GM18909 (cell line): ENCODE results near the gene GALNT9.
"Not testable (repeated sequence)": the region's sequence is repeated elsewhere in the genome, so short reads cannot be mapped to it uniquely, and the experiment has no call there.

Source experiments
- ATAC-seq: cut with Tn5 transposase; IDR thresholded peaks from one replicate; pipeline ENCODE4 v1.9.1; 2021; ENCODE audit warnings: mild to moderate bottlenecking; ENCODE audit not compliant: unreplicated experiment, poor library complexity

The GALNT9 gene

DNA sequence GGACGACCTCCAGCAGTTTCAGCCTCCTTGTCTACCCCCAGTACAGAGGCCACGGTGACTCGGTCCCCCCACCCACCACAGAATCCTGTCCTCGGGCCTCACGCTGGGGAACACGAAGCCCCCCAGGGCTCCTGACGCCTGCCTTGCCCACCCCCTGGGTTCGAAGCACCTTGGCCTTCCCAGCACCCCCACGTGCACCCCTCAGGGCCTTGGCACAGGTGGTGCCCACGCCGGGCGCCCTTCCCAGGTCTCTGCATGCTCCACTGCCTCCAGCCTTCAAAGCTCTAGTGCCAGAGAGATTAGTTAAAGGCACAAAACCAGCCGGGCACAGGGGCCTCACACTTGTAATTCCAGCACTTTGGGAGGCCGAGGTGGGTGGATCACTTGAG lies 123.3 kb downstream of the GALNT9 start:
- ATAC-seq = no peak

DNA sequence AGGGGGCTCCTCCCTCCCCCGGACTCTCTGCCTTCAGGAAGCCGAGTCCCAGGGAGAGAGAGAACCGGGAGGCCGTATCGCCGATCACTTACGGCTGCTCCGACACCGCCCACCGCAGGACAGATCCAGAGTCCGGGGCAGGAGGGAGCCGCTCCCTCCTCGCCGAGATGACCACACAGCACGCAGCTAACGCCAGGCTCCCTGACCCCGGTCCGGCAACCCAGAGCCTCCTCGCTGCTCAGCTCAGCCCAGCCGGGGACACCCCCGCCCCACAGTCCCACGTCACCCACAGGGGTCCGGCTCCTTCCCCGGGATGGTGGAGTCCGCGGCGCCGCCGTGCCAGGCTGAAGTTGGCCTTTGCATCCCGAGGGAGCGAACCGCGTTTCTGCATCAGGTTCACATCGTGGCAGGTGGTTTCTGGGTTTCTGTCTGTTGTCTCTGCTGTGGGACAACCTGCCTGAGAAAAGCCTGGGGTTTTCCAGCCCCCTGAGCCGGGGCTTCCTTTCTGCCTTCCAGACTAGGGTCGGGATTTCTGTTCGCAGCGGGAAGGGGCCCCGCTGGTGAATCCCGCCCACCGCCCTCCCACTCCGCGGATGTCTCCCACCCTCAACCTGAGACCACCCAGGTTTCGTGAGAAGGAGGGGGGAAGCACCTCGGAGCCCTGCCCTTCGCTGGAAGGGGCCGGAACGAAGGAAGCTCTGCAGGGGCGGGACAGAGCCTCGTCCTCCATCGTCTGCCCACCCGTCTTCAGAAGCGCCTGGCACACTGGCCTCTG lies 123.9 kb downstream of the GALNT9 start:
- ATAC-seq = no peak

DNA sequence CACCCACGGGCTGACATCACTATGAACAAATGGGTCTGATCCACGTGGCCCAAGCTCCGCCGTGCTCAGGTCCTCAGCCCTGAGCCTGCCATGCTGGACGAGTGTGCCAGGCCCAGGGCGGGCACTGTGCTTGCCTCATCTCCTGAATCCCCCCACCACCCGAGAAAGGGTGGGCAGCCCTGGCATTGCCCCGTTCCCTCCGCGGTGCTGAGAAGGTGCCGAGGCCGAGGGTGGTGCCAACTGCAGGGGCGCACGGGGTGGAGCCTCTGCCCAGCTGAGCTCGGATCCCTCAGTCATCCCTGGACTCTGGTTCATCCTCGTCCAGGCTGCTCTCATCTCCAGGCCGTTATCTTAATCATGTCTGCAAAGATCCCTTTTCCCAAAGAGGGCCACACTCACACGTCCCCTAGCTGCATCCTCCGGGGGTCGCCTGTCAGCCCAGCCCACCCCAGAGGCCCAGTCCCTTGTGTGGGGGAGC lies 124.6 kb downstream of the GALNT9 start:
- ATAC-seq = no peak

DNA sequence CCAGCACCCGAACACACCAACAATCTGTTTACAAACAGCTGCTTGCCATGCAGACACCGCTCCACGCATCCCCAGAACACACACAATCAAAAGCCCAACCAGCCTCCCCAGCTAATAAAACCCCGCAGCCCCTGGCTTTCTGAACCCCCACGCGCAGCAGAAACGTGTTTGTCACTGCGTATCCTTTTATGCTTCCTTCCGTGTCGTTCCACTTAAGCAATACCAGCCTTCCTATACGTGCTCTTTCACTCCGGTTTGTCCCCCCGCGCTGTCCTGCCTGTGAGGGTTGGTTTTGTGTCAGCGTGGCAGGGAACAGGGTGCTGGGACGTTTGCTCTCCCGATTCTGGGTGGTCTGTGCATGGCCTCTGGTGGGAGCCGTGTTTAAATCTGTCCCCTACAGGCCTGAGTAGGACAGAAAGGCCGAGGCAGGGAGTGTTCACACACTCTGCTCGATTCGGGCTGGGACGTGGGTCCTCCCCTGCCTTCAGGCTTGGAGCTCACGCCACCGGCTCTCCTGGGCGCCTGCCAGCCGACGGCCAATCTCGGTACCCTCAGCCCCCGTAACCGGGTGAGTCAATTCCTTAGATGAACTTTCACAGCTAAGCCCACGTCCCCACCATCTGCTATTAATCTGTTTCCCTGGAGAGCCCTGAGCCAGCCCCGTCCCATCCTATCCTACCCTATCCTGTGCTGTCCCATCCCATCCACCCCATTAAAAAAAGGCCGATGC lies 125.2 kb downstream of the GALNT9 start:
- no peak for ATAC-seq

DNA sequence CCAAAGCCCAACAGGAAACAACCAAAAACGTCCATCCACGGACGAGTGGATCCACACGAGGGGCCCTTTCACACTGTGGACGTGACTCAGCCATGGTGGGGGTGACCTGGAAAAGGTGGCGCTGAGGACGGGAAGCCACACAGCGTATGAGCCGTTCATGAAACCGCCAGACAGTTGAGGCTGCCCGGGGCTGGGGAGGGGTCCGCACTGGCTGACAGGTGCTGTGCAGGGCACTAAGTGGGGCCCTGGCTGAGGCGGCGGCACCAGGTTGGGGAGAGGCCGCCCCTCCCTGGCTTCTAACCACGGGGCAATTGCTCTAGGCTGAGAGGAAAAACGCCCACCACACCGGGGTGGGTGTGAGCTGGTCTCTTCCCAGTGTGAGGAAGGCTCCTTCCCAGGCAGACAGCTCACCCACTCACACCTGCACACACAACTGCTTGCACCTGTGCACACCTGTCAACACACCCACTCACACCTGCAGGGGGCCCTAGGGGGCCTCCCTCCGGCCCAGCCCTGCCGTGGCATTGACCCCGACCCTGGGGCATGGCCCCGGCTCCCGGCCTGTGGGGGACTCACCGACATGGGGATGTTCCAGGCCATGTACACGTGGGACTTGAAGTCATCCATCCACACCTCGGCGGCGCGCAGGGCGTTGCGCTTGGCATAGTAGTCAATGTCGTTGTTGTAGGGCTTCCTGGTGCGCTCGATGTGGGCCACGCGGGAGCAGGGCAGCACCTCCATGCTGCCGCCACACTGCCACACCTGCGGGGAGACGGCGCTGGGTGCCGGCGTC lies 126.3 kb downstream of the GALNT9 start:
- ATAC-seq = no peak

DNA sequence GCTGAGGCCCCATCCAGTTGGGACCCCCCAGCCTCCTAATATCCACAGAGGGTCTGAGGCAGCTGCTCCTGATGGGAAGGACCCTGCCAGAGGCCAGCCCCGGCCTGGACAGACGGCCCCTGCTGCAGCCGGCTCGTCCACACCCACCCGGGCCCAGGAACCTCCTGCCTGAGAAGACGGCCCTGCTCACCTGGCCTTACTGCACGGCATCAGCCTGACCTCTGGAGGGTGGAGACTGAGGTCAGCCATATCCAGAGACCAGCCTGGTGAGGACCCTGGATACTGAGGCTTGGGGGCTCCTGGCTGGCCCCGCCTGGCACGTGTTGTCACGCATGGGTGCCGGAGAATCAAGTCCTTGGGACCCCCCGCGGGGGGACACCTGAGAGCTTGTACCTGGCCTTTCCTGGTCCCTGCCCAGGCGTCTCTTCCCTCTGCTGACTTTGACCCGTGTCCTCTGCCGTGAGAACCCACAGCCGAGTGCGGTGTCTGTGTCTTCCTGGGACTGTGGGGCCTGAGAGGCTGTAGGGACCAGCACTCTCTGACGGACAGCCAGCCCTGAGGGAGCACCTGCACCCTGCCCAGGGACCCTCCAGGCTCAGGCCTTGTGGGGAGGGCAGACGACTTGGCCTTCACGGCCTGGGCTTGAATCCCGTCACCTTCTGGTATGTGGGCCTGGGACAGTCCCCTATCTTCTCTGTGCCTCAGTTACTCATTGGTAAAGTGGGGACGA lies 127.8 kb downstream of the GALNT9 start:
- no peak for ATAC-seq

DNA sequence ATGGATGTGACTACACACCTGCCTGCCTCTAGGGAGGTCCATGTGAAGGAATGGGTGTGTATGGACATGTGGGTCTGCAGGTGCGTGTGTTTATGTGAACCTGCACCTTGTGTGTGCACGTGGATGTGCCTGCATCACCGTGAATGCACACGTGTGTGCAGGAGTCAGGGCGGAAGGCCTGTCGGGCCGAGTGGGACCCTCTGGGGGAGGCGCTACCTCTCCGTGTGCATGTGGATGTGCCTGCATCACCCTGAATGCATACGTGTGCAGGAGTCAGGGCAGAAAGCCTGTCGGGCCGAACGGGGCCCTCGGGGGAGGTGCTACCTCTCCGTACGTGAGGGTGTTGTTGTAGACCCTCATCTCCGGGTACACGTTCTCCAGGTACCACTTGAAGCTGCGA lies 128.6 kb downstream of the GALNT9 start:
- ATAC-seq = no peak

DNA sequence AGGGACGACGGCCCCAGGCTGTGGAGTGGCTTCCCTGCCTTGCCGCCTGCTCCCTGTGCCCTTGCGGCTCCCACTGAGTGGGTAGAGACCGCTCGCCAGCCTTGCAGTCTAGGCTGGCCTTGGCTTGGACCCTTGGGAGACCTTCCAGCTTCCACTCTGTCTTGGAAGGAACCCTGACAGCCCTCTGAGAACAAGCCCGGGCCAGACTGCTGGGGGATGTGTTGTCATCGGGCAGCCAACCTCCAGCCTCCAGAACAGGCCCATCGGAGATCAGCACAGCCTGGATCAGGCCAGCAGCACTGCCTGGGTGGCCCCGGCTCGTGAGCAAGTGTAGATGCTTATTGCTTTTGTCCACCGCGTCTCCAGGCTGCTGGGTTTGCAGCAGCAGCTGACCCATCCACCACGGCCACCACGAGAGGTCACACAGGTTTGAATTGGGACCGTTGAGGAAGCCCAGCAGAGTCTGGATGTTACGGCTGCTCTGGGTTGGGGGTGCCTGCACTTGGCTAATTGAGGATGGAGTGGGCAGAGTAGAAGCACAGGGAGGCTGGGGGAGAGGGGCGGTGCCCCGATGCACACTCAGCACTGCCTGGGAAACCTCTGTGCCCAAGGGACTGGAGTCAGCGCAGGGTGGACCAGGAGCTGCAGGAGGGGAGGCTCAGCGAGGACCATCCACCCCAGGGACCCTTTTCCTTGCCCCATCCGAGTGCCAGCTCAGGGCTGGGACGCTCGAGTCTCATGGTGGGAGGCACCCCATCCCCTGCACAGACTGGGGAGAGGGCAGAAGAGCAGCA lies 129.7 kb downstream of the GALNT9 start:
- ATAC-seq = no peak

DNA sequence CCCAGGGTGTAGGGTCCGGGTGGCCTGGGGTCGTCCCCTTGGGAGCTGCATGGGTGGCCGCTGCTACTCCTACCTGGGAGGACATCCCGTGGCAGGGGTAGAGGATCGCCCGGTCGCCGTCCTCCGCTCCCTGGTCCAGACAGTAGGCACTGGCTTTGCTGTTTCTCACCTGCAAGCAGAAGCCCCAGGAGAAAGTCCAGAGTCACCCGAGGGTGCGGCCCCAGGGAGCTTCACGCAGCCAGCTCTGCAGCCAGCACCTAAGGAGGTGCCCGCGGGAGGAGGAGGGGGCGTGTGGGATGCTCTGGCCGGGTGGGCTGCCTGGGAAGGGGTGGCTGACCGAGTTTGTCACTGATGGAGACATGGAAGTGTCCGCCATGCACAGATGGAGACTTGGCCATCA lies 130.3 kb downstream of the GALNT9 start:
- no peak for ATAC-seq

DNA sequence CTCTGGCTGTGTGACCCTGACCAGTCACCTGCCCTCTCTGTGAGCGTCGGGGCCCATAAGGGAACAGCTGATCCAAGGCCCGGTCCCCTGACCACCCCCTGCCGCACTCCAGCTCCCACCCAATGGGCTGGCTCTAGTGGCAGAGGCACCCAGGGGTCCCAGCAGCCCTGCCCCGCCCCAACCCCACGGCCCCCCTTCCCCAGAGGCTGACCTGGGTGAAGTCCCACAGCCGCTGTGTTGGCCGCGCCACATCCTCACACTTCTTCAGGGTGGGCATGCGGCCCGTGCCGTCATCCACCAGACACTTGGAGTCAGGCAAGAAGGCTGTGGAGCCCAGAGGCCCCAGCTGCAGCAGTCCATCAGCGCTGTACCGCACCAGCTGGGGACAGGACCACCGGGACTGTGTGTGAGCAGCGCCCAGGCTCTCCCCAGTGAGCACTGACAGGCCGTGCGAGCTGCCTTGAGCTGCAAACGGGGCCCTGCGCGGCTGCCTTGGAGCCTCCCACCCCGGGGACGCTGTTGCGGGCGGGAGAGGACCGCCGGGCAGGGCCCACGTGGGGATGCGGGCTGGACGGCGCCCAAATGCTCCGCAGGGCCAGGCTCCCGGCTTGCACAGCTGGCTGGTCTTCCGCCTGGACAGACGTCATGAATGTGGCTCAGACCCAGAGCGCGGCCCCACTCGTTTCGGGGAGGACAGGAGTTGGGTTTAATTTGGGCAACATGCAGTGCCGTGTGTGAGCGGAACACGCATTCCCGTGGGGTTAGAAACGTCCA lies 131.6 kb downstream of the GALNT9 start:
- ATAC-seq = no peak

DNA sequence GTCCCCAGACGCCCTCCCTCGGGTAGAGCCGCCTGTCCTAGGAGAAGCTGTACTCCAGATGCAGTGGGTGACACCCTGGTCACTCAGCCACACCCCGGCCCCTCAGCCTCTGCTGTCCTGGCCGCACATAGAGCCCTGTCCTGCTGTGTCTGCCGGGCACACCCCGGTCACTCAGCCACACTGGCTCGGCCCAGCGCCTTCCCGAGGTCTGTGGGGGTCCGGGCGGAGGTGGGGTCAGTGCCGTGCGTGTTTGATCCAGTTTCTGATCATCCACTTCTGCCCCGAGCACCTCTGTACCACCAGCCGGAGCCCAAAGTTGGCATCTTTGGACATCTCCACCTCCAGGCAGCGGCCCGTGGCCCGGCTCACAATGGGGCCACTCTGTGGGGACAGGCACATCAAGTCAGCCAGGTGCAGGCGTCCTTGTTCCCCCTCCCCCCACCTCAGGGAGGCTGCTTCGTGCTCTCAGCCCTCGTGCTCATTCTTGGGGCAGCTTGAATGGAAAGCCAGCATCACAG lies 132.5 kb downstream of the GALNT9 start:
- ATAC-seq = no peak

DNA sequence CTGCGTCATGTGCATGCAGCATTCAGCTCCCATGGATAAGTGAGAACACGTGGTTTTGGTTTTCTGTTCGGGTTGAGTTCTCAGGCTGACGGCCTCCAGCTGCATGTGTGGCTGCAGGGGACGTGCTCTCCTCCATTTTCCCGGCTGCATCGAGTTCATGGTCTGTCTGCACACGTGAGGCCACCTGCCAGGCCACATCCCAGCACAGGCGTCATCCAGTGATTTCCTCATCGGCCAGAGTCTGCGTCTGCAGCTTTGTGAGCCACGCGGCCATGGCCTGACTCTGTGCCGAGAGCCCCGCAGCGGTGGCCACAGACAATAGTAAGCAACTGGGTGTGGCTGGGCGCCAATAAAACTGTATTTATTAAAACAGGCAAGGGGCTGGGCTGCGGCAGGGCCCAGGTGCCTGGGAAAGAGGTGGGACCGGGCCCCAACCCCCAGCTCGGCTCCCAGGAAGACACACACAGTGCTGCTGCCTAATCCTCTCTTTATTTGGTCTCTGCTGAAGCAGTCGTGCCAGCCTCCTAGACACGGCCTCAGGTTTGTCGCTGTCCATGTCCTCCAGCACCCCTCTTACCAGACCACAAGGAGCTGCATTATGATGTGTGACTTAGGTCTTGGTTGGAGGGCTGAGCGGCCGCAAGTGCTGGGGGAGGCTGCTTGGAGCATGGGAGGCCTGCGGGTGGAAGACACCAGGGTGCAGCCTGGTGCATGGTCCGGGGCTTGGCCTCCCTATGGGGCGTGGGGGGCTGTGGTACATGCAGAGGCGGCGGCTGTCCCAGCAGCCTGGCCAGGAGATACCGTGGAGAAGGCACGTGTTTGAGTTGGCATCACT lies 133.1 kb downstream of the GALNT9 start:
- ATAC-seq = no peak

DNA sequence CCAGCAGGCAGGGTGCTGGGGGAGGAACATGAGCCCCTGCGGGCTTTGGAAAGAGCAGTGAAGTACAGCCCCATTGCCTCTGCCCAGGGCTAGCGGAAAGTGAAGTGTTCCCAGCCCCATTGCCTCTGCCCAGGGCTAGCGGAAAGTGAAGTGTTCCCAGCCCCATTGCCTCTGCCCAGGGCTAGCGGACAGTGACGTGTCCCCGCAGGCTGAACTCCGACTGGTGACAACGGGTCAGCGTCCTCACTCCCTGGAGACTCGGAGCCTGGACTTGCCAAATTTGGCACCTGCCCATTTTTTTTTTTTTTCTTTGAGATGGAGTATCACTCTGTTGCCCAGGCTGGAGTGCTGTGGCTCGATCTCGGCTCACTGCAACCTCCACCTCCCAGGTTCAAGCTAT lies 134.1 kb downstream of the GALNT9 start:
- ATAC-seq = not testable (repeated sequence)

DNA sequence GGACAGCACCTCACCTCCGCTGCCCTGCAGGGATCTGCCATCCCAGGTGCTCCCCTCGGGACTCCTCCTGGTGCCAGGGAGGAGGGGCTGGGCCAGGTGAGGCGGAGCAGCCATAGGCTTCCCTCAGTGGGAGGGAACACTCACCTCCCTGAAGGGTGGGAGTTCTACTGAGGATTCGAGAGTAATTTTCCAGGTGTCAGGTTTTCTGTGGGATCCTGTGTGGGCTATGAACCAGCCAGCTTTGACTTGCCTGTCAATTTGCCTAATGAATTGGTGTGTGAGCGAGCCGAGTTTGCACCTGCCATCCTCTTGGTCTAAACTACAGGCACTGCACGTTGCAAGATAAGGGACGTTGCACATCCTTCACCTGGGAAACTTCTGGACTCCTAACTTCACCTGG lies 134.8 kb downstream of the GALNT9 start:
- ATAC-seq = no peak

DNA sequence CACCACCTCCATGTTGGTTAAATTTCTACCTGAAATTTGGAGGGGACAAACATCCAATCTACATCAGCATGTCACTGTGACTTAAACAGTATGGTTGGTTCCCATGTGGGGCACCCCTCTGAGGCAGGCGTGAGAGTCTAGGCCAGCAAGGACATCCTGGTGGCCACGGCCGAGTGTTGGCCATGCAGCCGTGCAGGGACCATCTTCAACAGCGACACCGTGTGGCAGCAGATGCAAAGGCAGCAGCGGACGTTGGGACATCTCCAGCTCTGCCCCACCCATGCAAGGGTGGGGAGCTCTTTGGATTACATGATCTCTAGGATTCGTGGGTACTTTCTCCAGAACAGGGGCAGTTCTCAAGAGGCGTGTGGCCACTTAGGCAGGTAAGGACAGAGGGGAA lies 135.3 kb downstream of the GALNT9 start:
- no peak for ATAC-seq

DNA sequence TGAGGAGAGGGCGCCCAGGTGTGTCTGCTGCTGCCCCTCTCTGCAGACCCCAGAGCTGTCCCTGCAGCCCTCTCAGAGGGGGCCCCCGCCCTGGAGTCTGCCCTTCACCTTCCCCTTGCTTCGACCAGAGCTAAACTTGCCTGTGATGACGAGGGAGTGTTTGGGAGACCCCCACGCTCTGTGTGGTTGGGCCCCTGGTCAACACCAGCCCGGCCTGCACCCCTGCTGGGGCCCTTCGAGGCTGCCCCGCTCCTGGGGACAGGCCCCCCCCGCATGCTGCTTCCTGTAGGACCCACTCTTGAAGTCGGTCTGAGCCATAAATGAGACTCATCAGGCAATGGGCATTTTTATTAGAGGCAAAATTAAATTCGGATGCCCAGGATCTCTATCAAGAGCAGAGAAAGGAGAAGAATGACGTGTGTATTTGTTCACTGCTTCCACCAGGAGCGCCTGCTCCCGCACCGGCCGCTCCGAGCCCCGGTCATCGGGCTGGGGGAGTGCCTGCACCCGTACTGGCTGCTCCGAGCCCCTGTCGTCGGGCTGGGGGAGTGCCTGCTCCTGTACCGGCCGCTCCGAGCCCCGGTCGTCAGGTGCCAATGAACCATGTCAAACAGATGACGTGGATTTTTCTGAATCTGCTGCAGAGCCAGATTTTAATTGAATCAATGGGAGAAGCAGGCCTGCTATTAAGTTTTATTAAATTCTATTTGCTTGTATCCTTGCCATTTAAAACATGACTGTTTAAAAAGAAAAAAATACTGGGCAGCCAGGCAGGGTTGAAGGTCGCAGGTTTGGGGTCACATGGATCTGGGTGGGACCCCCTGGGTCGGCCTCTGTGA lies 137.5 kb downstream of the GALNT9 start:
- no peak for ATAC-seq
